HG03432 (cell line): ENCODE data around the gene PGPEP1.

Experiments used
- ATAC-seq: cut with Tn5 transposase; IDR thresholded peaks from one replicate; pipeline ENCODE4 v1.9.1; 2021; ENCODE audit warnings: mild to moderate bottlenecking, moderate library complexity; ENCODE audit not compliant: unreplicated experiment

The PGPEP1 gene

DNA sequence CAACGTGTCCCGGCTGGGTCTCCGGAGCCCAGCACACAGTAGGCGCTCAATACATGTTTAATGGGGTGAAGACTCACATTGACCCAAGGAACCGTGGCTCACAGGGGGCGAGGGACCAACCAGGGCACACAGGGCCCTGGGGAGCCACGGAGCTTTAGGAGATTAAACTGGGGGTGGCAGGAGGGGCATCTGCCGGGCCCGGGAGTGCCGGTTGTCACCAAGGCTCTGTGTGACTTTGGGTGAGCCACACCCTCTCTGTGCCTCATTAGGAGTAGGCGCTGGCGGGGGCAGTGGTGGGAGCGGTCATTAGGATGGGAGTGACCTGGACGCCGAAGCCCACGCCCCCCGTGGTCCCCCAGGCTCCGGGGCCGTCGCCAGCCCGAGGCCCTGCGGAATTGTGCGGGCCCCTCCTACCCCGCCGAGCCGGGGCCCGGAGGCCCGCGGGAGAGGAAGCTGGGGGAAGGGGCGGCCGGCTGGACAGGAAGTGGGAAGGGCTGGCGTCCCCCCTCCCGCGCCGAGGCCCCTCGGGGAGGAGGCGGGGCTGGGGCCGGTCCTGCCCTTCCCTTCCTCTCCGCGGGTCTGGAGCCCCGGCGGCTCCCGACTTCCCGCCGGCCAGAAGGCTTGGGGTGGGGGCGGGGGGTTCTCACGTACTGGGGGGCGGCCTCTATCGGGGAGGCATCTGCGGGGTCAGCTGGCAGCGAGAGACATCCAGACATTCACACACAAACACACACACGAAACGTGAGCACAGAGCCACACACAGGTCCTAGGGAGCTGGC is 77.0 kb downstream of the PGPEP1 start:
- ATAC-seq: no peak

DNA sequence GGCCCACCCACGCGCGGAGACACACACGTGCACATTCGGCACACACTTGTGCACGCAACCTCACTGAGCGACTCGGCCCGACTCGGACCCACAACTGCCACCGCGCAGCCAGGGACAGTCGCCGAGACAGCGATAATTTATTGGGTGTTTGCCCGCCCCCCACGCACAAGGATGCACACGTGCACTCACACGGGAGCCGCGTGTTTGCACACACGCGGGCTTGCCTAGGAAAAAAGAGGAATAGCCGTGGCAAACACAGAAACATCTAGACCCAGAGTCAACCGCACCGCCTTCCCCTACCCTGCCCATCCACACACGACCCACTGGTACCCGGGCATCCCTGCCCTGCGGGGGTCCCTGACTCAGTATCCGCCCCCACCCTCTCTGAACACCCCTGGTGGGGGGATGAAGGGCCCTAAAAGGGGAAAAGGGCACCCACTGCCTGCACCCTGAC is 77.7 kb downstream of the PGPEP1 start:
- no peak for ATAC-seq

DNA sequence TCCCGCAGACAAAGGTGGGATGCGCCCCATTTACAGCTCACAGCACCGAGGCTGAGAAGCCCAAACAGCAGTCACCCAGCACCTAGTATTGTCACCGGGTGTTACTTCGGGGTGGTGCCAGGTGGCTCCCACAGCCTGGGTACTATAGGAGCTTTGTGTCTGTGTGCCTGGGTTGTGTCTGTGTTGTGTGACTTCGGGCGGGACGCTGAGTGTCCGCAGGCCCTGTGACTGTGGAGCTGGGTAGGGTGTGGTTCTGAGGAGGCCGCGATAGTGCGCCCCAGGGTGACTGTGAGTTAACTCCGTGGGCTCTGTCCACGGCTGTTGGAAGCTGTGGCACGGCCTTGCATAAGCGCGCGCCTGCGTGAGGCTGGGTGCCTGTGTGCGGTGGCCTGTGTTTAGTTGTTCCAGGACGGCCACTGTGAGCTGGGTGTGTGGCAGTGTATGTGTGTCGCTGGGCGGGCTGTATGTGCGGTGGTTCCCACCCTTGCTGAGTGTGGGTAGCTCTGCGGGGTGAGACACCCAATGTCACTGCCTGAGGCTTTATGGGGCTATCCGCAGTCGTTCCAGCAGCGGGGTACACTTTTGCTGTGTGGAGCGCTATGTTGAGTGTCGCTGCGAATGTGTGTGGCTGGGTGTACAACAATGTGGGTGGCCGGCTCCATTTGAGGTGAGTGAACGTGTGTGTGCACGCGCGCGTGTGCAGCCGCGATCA is 78.2 kb downstream of the PGPEP1 start:
- peak; percentile 1 for ATAC-seq

DNA sequence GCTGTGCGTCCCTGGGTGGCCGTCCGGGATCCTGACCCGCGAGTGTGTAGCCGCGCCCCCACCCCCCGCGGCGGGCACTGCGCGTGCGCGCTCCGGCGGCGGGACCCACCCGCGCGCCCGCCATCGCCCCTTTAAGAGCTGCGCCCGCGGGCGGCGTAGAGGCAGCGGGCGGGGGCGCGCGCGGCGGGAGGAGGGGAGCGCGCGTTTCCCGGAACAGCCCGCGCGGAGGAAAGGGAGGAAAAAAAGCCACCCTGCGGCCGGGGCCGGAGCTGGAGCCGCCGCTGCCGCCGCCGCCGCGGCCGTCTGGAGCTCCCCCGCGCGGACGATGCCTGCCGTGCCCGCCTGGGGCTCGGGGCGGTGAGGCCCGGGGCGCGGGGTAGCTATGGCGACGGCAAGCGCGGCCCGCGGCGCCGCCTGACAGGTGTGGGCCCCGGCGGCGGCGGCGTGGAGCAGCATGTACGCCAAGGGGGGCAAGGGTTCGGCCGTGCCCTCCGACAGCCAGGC is 78.8 kb downstream of the PGPEP1 start, which contains the start of gene SSBP4:
TSS of gene SSBP4 (plus strand) at position 204 of the 504 bp plus-strand sequence. CDS start at position 455, 251 bp downstream.
- ATAC-seq: peak; percentile 40
